Neural crest cell (in vitro differentiated cells): ENCODE results near the gene P3H2. TPM values are rescaled to one million over a fixed set of nuclear protein-coding genes. Genes with fewer than 3 reads are reported as not detected.

ENCODE experiments used
- DNase-seq: peaks from one replicate; pipeline ENCODE4 v3.0.0; 2021; ENCODE audit warnings: low read depth, mixed read lengths, low spot score
- H3K27ac Mint-ChIP-seq: one replicate; pipeline ENCODE4 v1.8.0; 2021; ENCODE audit warnings: mild to moderate bottlenecking, mixed read lengths; ENCODE audit not compliant: unreplicated experiment
- H3K27me3 Mint-ChIP-seq: 2 replicates; pipeline ENCODE4 v1.8.0; 2021; ENCODE audit warnings: low read depth, mild to moderate bottlenecking, mixed read lengths
- H3K36me3 Mint-ChIP-seq: 2 replicates; pipeline ENCODE4 v1.8.0; 2021; ENCODE audit warnings: low read depth, mild to moderate bottlenecking, mixed read lengths
- H3K4me1 Mint-ChIP-seq: 2 replicates; pipeline ENCODE4 v1.8.0; 2021; ENCODE audit warnings: mixed read lengths
- H3K4me3 Mint-ChIP-seq: one replicate; pipeline ENCODE4 v1.8.0; 2021; ENCODE audit warnings: mild to moderate bottlenecking, mixed read lengths
- H3K9me3 Mint-ChIP-seq: 2 replicates; pipeline ENCODE4 v1.8.0; 2021; ENCODE audit warnings: mixed read lengths
- CTCF ChIP-seq: fragments of 200-600 bp; sonication (generic); conservative IDR thresholded peaks from 2 replicates; pipeline ENCODE4 v1.5.0; 2021; ENCODE audit warnings: antibody characterized with exemption, mild to moderate bottlenecking
- total RNA-seq: library from RNA; stranded (reverse); gene quantifications from 2 replicates; pipeline ENCODE4 v1.2.1, GENCODE V29; 2021

Gene P3H2
- total RNA-seq, 1 donor from 2014 or later, result 4.1 TPM

- Mint-ChIP-seq H3K4me1 (no peaks in the 10 kb centered on the region), H3K4me3 (no peak overlapping the region), H3K27ac (no peak overlapping the region), H3K36me3 (no peaks in the 10 kb centered on the region), H3K9me3 (peaks cover 3% of the 10 kb centered on the region), H3K27me3 (peaks cover 4% of the 10 kb centered on the region)
- TF ChIP-seq CTCF, result no peak
- DNase-seq, result no peak
Measured at GRCh38 chr3:189950258-189950657, 170.4 kb downstream of the P3H2 start.

- TF ChIP-seq CTCF, result no peak
- H3K27ac Mint-ChIP-seq, result no peak overlapping the region
- H3K36me3 Mint-ChIP-seq, result no peaks in the 10 kb centered on the region
- DNase-seq, result no peak
- no peak overlapping the region for H3K4me3 Mint-ChIP-seq
- peaks cover 4% of the 10 kb centered on the region for H3K27me3 Mint-ChIP-seq
- peaks cover 3% of the 10 kb centered on the region for H3K9me3 Mint-ChIP-seq
- no peaks in the 10 kb centered on the region for H3K4me1 Mint-ChIP-seq
Measured at GRCh38 chr3:189949580-189949979, 171.1 kb downstream of the P3H2 start.

DNA sequence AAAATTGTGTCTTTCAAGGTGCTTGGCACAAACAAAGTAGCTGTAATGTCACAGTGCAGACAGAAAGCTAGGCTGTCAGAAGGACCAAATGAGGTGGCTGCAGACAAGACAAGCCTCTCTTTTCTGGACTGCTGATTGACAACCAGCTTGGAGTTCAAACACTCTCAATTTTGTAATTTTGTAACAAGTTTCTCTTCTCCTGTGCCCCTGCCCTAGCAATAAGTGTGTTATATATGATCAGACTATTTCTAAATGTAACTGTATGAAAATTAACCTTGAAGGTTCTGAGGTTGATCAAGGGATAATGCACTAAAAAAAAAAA is 172.0 kb downstream of the P3H2 start:
- Mint-ChIP-seq H3K36me3 (no peaks in the 10 kb centered on the region), H3K27me3 (peaks cover 4% of the 10 kb centered on the region), H3K4me3 (no peak overlapping the region), H3K27ac (no peak overlapping the region), H3K4me1 (no peaks in the 10 kb centered on the region), H3K9me3 (peaks cover 3% of the 10 kb centered on the region)
- DNase-seq, result no peak
- TF ChIP-seq CTCF, result no peak

- DNase-seq, result no peak
- Mint-ChIP-seq H3K4me1 (no peaks in the 10 kb centered on the region), H3K9me3 (peaks cover 3% of the 10 kb centered on the region), H3K27ac (no peak overlapping the region), H3K4me3 (no peak overlapping the region), H3K36me3 (no peaks in the 10 kb centered on the region), H3K27me3 (peaks cover 4% of the 10 kb centered on the region)
- TF ChIP-seq CTCF, result peak; percentile 78
Measured at GRCh38 chr3:189947948-189948723, 172.6 kb downstream of the P3H2 start.

GRCh38 chr3:189947068-189947467 is 173.6 kb downstream of the P3H2 start:
- no peak for DNase-seq
- peaks cover 4% of the 10 kb centered on the region for H3K27me3 Mint-ChIP-seq
- H3K36me3 Mint-ChIP-seq, result no peaks in the 10 kb centered on the region
- H3K27ac Mint-ChIP-seq, result no peak overlapping the region
- H3K4me1 Mint-ChIP-seq, result no peaks in the 10 kb centered on the region
- H3K9me3 Mint-ChIP-seq, result peaks cover 3% of the 10 kb centered on the region
- no peak for TF ChIP-seq CTCF
- H3K4me3 Mint-ChIP-seq, result no peak overlapping the region
